NCI-H748 (cell line): ENCODE data around the gene RIF1.
"Not testable (repeated sequence)": the region's sequence is repeated elsewhere in the genome, so short reads cannot be mapped to it uniquely, and the experiment has no call there.

Source experiments
- DNase-seq: peaks from one replicate; lab custom pipeline; 2025; ENCODE audit not compliant: unreplicated experiment; lab: John Stamatoyannopoulos, UW

The RIF1 gene

DNA sequence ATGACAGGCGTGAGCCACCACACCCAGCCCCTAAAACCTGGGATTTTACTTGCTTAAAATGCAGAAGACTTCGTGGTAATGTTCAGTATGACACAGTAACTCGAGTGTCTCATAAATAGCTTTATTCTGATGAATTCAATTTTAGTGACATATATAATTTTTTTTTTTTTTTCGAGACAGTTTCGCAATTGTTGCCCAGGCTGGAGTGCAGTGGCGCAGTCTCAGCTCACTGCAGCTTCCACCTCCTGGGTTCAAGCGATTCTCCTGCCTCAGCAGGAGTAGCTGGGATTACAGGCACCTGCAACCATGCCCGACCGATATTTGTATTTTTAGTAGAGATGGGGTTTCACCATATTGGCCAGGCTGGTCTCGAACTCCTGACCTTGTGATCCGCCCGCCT lies 12.0 kb downstream of the RIF1 start:
- DNase-seq, result not testable (repeated sequence)

DNA sequence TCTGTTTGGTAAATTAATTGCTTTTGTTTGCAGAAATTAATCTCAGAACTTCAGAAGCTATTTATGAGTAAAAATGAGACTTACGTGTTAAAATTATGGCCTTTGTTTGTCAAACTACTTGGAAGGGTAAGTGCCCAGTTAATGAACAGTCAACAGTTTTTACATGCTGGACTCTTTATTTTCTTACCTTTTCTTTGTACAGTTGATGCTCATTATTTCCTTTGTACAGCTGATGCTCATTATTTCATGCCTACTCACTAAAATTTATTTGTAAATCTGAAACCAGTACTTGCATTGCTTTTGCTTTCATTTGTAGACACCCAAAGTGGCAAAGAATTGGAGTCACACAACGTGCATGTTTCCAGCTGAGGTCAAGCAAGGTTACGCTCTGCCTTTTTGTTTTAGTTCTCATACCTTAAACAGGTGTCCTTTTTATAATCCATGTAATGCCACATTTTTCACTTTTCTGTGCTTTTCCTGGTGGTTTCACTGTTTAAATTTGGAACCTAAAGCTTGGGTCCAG lies 13.3 kb downstream of the RIF1 start:
- DNase-seq, result no peak

DNA sequence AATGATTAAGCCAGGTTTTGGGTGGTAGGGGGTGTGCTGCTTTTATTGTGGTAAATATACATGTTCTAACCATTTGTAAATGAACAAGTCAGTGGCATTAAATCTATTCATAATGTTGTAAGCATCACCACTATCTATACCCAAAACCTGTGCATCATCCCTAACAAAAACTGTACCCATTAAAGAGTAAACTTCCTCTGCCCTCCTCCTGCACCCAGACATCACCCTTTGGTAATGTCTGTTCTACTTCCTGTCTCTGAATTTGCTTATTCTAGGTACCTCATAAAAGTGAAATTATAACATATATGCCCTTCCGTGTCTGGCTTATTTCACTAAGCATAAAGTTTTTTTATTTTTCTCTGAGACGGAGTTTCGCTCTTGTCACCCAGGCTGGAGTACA lies 14.1 kb downstream of the RIF1 start:
- DNase-seq, result no peak

DNA sequence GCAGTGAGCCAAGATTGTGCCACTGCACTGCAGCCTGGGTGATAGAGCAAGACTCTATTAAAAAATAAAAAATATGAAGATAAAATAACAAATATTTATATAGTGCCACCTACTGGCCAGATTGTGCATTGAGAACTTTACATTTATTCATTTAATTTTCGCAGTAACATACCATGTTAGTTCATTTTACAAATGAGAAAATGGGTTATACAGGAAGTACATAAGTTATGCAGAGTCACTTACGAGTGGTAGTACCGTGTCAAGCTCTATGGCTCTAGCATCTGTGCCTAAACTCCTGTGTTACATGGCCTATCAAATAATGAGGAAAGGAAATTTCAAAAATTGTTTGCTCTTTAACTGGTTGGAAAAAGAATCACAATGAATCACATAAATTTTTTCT lies 27.9 kb downstream of the RIF1 start:
- DNase-seq, result no peak

DNA sequence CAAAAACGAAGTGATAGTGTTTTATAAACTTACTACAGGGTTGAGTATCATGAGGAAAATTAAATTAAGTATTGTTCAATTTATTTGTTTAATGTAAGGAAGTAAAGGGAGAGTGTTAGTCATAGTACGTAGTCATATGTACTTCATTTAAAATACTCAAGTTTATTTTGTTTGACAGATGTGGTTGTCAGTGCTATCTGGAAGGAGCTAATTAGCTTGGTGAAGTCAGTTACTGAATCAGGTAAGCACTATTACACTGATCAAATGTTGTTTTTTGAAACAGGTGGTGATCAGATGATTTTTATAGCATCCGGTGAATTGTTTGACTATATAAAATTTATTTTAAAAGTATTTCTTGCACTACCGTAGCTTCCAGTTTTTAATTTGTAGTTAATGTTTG lies 28.8 kb downstream of the RIF1 start:
- no peak for DNase-seq

DNA sequence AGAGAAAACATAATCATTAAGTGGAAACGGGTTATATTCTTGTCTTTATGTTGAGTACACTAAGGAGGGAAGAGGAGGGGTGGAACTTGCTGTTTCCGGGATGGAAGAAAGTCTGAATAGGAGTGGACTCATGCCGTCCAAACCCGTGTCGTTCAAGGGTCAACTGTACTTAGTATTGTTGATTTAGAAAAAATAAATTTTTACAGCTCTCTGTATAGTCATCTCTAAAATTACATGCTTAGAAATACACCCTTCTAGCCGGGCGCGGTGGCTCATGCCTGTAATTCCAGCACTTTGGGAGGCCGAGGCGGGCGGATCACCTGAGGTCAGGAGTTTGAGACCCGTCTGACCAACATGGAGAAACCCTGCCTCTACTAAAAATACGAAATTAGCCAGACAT lies 29.4 kb downstream of the RIF1 start:
- no peak for DNase-seq

DNA sequence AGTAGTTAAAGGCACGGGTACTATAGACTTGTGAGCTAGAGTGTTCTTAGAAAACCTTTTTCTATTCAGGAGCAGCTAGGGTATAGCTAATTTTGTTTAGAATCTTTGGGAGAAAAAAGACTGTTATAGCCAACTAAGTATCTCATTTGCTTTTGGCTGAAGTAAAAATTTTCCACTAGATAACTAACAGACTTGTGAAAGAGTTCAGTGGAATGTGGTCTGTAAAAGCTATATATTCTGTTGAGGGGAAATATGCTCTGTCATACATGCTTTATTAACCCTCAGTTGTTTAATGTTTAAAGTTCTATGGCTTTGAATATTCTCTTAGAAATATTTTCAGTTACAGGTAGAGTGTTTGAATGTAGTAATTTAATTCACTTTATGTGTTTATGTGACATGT lies 49.7 kb downstream of the RIF1 start:
- no peak for DNase-seq

DNA sequence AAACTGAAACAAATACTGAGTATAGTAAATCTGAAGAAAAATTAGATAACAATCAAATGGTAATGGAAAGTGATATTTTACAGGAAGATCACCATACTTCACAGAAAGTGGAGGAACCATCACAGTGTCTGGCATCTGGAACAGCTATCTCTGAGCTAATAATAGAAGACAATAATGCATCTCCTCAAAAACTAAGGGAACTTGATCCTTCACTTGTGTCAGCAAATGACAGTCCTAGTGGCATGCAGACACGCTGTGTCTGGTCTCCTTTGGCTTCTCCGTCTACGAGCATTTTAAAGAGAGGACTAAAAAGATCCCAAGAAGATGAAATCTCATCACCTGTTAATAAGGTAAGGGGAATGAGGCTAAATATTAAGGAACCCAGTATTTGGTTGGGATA lies 56.1 kb downstream of the RIF1 start:
- DNase-seq, result no peak

DNA sequence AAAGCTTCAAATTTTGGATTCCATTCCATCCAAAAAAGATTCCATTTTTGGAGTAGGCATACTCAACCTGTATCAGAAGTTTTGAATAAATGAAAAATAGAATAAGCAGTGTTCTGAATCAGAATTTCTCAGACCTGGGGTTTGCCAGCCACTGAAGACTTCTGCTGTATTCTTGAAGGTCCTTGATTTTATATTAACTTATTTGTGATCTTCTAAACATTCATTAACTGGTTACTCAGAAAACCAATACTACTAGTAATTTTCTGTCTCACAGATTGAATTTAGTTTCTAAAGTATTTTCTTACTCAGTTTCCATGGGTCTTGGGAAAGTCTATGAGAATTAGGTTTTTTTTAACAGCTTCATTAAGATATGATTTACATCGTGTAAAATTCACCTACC lies 60.9 kb downstream of the RIF1 start:
- no peak for DNase-seq

DNA sequence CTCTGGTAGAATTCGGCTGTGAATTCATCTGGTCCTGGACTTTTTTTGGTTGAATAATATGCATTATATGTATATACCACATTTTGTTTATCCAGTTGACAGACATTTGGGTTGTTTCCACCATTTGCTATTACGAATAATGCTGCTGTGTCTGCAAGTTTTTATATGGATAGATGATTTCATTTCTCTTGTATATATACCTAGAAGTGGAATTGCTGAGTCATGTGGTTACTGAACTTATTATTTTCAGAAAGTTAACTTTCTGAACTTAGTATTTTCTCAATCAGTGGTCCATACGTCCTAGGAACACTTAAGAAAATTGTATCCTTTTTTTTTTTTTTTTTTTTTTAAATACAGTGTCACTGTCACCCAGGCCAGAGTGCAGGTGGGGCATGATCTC lies 63.3 kb downstream of the RIF1 start:
- DNase-seq, result no peak

DNA sequence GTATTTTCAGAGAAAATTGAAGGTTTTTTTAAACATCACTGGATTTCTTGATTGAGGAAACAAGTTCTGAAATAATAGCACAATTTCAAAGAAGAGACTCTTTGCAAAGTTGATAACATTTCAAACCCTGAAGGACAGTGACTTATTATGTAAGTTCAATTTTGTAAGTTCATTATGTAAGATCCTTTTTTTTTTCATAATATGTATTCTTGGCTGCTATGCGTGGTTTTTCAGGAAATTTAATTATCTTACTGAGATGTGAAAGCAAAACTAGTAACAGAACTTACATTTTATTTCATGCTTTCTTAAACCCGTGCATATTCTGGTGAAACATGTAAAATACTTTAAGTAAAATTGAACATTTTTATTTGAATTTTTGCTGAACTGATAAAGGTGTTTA lies 65.4 kb downstream of the RIF1 start:
- no peak for DNase-seq

DNA sequence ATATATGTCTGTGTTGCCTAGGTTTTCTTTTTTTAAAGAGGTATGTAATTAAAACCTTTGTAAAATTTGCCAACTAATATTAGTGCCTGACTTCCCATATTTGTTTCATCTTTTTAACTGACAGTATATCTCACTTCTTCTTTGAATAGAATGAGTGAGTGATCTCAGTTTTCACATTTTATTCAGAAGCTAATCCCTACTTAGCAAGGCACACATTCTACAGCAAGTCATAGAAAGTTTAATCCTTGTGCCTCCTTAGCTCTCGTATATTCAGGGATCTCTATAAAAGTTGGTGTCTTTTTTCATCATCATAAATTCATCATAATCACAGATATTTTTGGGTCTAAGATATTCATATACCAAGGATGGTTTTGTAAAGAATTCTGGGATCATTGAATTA lies 66.6 kb downstream of the RIF1 start:
- DNase-seq, result no peak

DNA sequence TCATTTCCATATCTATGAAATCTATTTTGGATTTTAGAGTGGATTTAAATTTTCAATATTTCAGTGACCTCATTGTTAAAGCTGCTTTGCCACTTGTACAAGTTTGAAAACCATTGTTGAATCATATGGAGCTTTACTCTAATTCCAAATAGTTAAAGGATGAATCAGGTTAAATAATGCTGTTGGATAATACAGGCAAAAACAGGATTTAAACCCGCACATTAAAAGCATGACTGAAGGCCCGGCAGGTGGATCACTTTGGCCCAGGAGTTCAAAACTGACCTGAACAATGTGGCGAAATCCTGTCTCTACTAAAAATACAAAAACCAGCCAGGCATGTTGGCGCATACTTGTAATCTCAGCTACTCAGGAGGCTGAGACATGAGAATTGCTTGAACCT lies 68.3 kb downstream of the RIF1 start:
- DNase-seq, result no peak

DNA sequence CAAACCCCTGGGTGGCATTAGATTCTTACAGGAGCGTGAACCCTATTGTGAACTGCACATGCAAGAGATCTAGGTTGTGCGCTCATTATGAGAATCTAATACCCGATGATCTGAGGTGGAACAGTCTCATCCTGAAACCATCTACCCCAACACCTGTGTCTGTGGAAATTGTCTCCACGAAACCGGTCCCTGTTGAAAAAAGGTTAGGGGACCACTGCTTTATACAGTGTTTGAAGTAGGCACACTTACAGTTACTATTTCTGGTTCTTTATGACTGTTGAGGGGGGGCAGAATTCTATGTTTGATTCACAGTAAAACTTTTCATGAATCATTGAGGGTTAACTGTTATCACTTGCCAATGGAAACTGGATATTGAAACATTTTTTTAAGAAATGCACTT lies 72.0 kb downstream of the RIF1 start:
- no peak for DNase-seq

DNA sequence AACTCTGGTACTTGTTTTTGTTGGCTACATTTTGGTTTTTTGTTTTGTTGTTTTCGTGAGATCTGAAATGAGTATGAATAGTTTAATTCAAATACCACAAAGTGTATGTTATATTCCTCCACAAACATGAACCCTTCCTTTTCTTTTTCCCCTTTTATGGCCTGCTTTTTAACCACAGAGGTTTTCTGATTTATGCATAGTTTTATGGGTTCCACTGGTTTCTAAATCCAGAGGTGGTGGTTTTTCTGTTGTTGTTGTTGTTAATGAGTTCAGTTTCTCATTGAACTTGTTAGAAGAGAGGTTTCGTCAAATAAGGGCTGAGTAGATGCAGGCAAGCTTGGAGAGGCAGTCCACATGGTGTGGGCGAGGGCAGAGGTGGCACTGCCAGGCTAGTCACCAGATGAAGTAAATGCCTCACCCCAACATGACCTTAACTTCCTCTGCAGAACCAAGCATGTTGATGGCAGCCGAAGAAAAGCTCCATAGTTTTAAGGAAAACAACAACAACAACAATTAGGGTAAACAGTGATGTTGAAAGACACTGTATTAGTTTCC lies 72.5 kb downstream of the RIF1 start:
- no peak for DNase-seq

DNA sequence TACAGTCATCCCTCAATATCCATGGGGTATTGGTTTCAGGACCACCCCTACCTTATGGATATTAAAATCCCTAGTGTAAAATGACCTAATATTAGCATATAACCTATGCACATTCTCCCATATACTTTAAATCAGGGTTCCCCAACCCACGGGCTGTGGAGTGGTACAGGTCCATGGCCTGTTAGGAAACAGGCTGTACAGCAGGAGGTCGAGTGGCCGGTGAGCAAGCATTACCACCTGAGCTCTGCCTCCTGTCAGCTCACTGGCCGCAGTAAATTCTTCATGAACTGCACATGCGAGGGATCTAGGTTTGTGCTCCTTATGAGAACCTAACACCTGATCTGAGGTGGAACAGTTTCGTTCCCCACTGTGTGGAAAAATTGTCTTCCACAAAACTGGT lies 73.8 kb downstream of the RIF1 start:
- DNase-seq, result no peak

DNA sequence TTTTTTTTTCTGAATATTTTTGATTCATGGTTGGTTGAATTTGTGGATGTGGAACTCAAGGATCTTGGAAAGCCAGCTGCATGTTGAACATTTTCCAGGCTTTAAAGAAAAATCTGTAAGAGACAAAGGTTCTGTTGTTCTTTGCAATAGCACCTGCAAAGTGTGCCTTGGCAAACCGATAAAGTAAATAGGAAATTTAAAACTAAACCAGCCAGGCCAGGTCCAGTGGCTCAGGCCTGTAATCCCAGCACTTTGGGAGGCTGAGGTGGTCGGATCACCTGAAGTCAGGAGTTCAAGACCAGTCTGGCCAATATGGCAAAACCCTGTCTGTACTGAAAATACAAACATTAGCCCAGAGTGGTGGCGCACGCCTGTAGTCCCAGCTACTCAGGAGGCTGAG lies 74.4 kb downstream of the RIF1 start:
- no peak for DNase-seq

DNA sequence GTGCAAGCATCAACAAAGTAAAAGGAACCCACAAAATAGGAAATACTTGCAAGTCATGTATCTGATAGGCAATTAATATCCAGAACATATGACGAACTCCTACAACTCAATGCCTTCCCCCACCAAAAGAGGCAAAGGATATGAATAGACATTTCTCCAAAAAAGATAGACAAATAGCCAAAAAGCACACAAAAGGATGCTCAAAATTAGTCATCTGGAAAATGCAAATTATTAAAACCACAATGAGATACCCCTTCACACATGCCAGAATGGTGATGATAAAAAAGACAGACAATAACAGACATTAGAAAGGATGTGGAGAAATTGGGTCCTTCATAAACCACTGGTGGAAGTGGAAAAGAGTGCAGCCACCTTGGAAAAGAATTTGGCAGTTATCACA lies 76.4 kb downstream of the RIF1 start:
- no peak for DNase-seq

DNA sequence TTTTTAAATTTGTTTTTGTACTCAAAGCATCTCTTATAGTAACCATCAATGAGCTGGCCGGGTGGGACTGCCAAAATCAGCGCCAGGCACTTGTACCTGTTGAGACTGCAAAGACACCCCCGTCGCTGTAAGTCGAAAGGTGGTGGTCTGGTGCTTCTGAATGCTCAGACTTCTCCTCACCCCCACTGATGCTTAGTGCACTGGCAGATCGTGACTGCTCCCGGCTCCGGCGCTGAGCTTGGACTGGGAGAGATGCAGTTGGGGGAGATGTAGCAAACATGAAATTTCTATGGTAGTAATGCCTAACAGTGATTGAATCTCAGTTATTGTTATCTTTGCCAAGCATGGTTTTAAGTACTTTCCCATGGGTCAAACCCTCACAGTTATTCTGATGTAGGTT lies 80.6 kb downstream of the RIF1 start:
- DNase-seq, result no peak

DNA sequence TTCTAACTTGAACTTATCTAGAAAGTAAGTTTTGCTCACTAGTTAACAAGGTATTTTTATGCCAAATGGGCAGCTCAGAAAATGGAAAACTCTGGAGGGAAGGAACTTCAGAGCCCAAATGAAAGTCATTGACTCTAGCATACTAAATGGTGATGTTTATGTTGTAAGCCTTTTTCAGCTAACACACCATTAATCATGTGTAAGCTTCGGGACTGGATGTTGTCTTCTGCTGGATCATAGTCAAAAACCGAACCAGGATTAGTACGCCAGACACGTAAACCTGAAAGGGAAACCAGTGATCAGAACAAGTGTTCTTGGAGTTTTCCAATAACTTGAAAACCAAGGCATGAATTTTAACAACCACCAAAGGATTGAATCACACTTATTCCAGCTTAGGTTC lies 81.8 kb downstream of the RIF1 start:
- no peak for DNase-seq

DNA sequence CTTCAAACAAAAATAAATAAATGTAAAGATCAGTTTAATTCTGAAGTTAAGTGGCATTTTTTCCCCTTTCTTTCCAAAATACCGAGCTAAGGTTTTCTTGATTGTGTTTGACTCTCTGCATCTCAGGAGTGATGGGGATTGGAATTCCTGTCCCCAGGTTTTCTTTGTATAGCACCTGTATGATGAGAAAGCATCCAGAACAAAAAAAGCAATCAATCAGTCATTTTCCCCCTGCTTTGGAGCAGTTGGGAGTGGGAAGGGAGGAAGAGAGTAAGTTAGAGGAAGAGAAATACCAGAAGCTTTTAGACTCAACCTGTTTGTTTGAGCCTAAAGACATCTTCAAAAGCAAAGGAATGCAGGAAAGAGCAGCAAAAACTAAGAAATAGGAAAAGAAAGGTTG lies 88.5 kb downstream of the RIF1 start:
- DNase-seq, result no peak

DNA sequence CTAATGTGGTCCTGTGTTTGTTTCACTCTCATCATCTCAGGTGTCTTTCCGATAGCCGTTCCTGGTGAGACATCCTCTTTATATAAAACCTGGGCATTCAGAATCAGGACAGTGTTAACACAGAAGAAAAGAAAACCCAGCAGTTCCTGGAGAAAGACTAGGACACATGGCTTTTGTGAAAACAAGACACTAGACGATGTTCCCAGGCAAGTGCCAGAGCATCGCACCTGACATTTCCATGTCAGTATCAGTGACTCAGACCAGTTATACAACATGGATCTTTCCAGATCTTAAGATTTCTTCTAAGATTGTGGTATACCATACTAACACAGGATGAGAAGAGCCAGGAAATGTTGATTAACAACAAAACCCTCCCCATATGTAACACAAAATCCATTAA lies 96.5 kb downstream of the RIF1 start:
- DNase-seq, result no peak

DNA sequence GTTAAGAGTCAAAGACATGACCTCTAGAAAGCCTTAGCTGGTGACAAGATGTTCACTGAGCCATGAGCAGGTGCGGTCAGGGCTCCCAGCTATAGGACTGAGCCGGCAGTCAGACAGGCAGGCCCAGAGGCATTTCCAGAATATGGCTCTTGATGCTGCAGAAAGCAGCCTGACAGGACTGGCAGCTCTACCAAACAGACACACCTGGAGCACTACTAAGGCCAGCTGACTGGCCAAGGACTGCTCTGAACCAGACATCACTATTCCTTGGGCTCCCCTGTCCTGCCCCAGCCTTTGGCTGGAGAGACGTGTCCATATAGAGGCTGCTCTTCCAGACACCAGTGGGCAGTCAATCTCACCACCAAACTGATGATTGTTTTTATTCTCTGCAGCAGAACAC lies 98.8 kb downstream of the RIF1 start:
- no peak for DNase-seq

DNA sequence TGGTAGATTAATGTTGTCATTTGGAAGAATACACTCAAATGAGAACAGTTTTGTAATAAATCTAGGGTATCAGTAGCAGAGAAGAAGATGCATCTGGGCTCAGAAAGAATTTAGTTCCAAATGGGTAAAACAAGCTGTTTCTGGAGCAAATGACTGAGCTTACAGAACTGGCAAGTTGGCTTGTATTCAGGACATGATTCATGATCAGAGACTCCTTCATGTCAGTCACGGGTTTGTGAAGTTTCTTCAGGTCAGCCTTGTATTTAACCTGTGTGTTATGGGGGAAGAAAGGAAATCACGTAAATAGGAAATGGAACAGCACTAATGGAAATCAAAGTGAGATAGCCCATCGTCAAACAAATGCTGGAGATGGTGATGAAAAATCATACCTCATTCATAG lies 109.1 kb downstream of the RIF1 start:
- DNase-seq, result no peak
